HCT116 (cell line): ENCODE measurements around the gene HOMER3. TPM values are rescaled to one million over a fixed set of nuclear protein-coding genes. Genes with fewer than 3 reads are reported as not detected.

Experiments used
- ATAC-seq: fragments of 200-7000 bp; cut with Tn5 transposase; 2 replicates; pipeline ENCODE4 v1.9.1; 2020; ENCODE audit warnings: mild to moderate bottlenecking, moderate library complexity
- BruUV-seq: library from RNA; stranded (reverse); fragments of 400-500 nt; replicated peaks from 2 replicates; lab custom pipeline; 2021; lab: Mats Ljungman, UMichigan
- CTCF ChIA-PET: fragments of 300-600 bp; sonication (Branson Sonifier 250); formaldehyde crosslinking; loops from one replicate; lab custom pipeline; 2021; ENCODE audit warnings: antibody characterized with exemption; lab: Charles Lee
- POLR2A ChIA-PET: fragments of 300-600, 350-600 bp; sonication (Branson Sonifier 250); formaldehyde crosslinking; loops from one replicate; lab custom pipeline; 2021; ENCODE audit warnings: antibody characterized with exemption; lab: Charles Lee
- RAD21 ChIA-PET, 2 experiments: fragments of 300-600 bp; sonication (Branson Sonifier 250); formaldehyde crosslinking; loops; one replicate each; lab custom pipeline; 2023; ENCODE audit warnings: low total read pairs in 2 of 2; ENCODE audit not compliant: uncharacterized antibody in 2 of 2, unreplicated experiment in 2 of 2, low non-redundant PET in 1 of 2; lab: Charles Lee
- DNase-seq: peaks from one replicate; pipeline ENCODE4 v3.0.0-alpha.2; 2010; ENCODE audit warnings: low read depth, low spot score
- H2AFZ ChIP-seq: fragments of 200-600 bp; shearing (Covaris generic), sonication (generic); 2 replicates; pipeline ENCODE4 v1.6.1; 2017; ENCODE audit warnings: low read depth, mixed run types, mixed read lengths, antibody characterized with exemption, low read length; ENCODE audit not compliant: poor library complexity, severe bottlenecking
- H3K27ac ChIP-seq: 2 replicates; pipeline ENCODE4 v1.5.1; 2012; ENCODE audit warnings: low read depth, low read length
- H3K27me3 ChIP-seq: fragments of 200-600 bp; sonication (generic); 2 replicates; pipeline ENCODE4 v1.6.1; 2016; ENCODE audit warnings: mixed run types, low read length, mixed read lengths; ENCODE audit not compliant: insufficient read depth
- H3K36me3 ChIP-seq, 2 experiments: fragments of 200-500 bp in 1 of 2; fragments of 200-600 bp in 1 of 2; sonication (Bioruptor generic) in 1 of 2; sonication (generic) in 1 of 2; 2 replicates each; pipeline versions ENCODE4 v1.5.1 to v1.6.1; 2014 to 2016; ENCODE audit warnings: low read length in 2 of 2, inconsistent platforms in 1 of 2, mixed read lengths in 1 of 2, mixed run types in 1 of 2; ENCODE audit not compliant: insufficient read depth in 2 of 2, control insufficient read depth in 1 of 2
- H3K4me1 ChIP-seq, 2 experiments: fragments of 200-600 bp in 1 of 2; sonication (generic) in 1 of 2; 2 replicates each; pipeline versions ENCODE4 v1.5.1 to v1.6.1; 2012 to 2017; ENCODE audit warnings: low read length in 2 of 2, inconsistent platforms in 1 of 2, mild to moderate bottlenecking in 1 of 2, mixed read lengths in 1 of 2, mixed run types in 1 of 2, moderate library complexity in 1 of 2; ENCODE audit not compliant: insufficient read depth in 2 of 2, control insufficient read depth in 1 of 2
- H3K4me2 ChIP-seq: fragments of 200-600 bp; sonication (generic); 2 replicates; pipeline ENCODE4 v1.6.1; 2017; ENCODE audit warnings: mixed run types, low read length, mixed read lengths
- H3K4me3 ChIP-seq, 2 experiments: fragments of 200-600 bp in 1 of 2; sonication (generic) in 1 of 2; replicated peaks in 1 of 2; 2 replicates each; pipeline ENCODE4 v1.5.1; 2011 to 2016; ENCODE audit warnings: low read length in 2 of 2, control low read depth in 1 of 2, low read depth in 1 of 2, mild to moderate bottlenecking in 1 of 2, mixed read lengths in 1 of 2, mixed run types in 1 of 2
- H3K79me2 ChIP-seq: fragments of 200-600 bp; sonication (generic); 2 replicates; pipeline ENCODE4 v1.6.1; 2017; ENCODE audit warnings: mild to moderate bottlenecking, mixed run types, low read length, moderate library complexity, mixed read lengths; ENCODE audit not compliant: insufficient read depth
- H3K9ac ChIP-seq: fragments of 200-600 bp; sonication (generic); 2 replicates; pipeline ENCODE4 v1.6.1; 2016; ENCODE audit warnings: low read length, mixed read lengths
- H3K9me2 ChIP-seq: fragments of 200-600 bp; sonication (generic), shearing (Covaris generic); 2 replicates; pipeline ENCODE4 v1.6.1; 2017; ENCODE audit warnings: mixed run types, mild to moderate bottlenecking, moderate library complexity; ENCODE audit not compliant: insufficient read depth
- H3K9me3 ChIP-seq, 2 experiments: fragments of 200-500 bp in 1 of 2; fragments of 200-600 bp in 1 of 2; sonication (Bioruptor generic) in 1 of 2; sonication (generic) in 1 of 2; 2 replicates each; pipeline ENCODE4 v1.6.1; 2014 to 2017; ENCODE audit warnings: low read length in 2 of 2, mixed read lengths in 2 of 2, inconsistent platforms in 1 of 2, low read depth in 1 of 2, mild to moderate bottlenecking in 1 of 2, mixed run types in 1 of 2, moderate library complexity in 1 of 2; ENCODE audit not compliant: control insufficient read depth in 1 of 2, insufficient read depth in 1 of 2
- H4K20me1 ChIP-seq: fragments of 200-600 bp; sonication (generic), shearing (Covaris generic); 2 replicates; pipeline ENCODE4 v1.6.1; 2017; ENCODE audit warnings: mixed run types, mild to moderate bottlenecking, moderate library complexity; ENCODE audit not compliant: insufficient read depth
- ELF1 ChIP-seq: IDR thresholded peaks from 2 replicates; pipeline ENCODE4 v1.6.1; 2012; ENCODE audit warnings: low read depth, borderline replicate concordance
- EZH2 ChIP-seq: fragments of 200-600 bp; sonication (generic); IDR thresholded peaks from 2 replicates; pipeline ENCODE4 v1.6.1; 2017; ENCODE audit warnings: antibody characterized with exemption, mixed run types
- EZH2phosphoT487 ChIP-seq: fragments of 200-600 bp; IDR thresholded peaks from 2 replicates; pipeline ENCODE4 v1.6.1; 2018; ENCODE audit warnings: antibody characterized with exemption, borderline replicate concordance
- JUND ChIP-seq: IDR thresholded peaks from 2 replicates; pipeline ENCODE4 v1.6.1; 2012
- POLR2A ChIP-seq: IDR thresholded peaks from 2 replicates; pipeline ENCODE4 v1.7.0; 2011; ENCODE audit warnings: borderline replicate concordance; ENCODE audit not compliant: insufficient read depth, insufficient read length; ENCODE audit errors: extremely low read depth
- SIN3A ChIP-seq: IDR thresholded peaks from 2 replicates; pipeline ENCODE4 v1.6.1; 2012; ENCODE audit warnings: low read depth
- SP1 ChIP-seq: IDR thresholded peaks from 2 replicates; pipeline ENCODE4 v1.6.1; 2012; ENCODE audit warnings: low read depth
- TCF7L2 ChIP-seq: IDR thresholded peaks from 2 replicates; pipeline ENCODE4 v1.7.0; 2011; ENCODE audit warnings: borderline replicate concordance, inconsistent platforms; ENCODE audit not compliant: insufficient read depth, insufficient read length; ENCODE audit errors: extremely low read depth
- YY1 ChIP-seq: IDR thresholded peaks from 2 replicates; pipeline ENCODE4 v1.6.1; 2011; ENCODE audit warnings: low read length, low read depth, moderate library complexity, mild to moderate bottlenecking; ENCODE audit not compliant: insufficient replicate concordance; ENCODE audit errors: extremely low read depth
- ZNF274 ChIP-seq: fragments of 200-500 bp; sonication (Bioruptor generic); IDR thresholded peaks from 2 replicates; pipeline ENCODE4 v1.6.1; 2014; ENCODE audit warnings: mild to moderate bottlenecking, low read depth, low read length, inconsistent platforms
- intact Hi-C: fragments of 100-400 bp; cut with micrococcal nuclease; formaldehyde crosslinking; loops from 2 replicates; pipeline ENCODE4 v1.10.0; 2022
- total RNA-seq: library from RNA; stranded (reverse); gene quantifications from one replicate; pipeline ENCODE4 v1.2.1, GENCODE V29; 2021; ENCODE audit not compliant: unreplicated experiment
- TF ChIP-seq, protein P1 (sequence below): IDR thresholded peaks from 2 replicates; pipeline ENCODE4 v1.6.1; 2012; ENCODE audit warnings: low read depth
- TF ChIP-seq, protein P2 (sequence below): IDR thresholded peaks from 2 replicates; pipeline ENCODE4 v1.6.1; 2012

The HOMER3 gene
- total RNA-seq, 1 experiment from 2014 or later: 45.2 TPM

DNA sequence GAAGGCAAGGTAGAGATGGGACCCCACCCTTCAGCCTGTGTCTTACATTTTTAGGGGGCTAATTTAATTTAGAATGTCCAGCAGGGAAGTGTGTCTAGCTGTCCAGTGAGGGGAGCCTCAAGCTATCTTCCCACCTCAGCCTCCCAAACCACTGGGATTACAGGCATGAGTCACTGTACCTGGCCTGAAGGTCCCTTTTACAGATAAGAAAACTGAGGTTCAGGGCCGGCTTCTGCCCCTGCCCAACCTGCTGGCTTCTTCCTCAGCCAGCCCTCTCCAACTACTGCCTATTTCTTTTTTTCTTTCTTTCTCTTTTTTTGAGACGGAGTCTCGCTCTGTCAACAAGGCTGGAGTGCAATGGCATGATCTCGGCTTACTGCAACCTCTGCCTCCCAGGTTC lies 19.4 kb upstream of the HOMER3 start:
- Histone ChIP-seq H3K9ac (no peak overlapping the region), H2AFZ (no peak overlapping the region), H3K4me1 (no peaks in the 10 kb centered on the region), H3K27ac (no peak overlapping the region), H3K36me3 (no peaks in the 10 kb centered on the region), H4K20me1 (no peaks in the 10 kb centered on the region), H3K4me3 (no peak overlapping the region), H3K9me3 (no peaks in the 10 kb centered on the region), H3K27me3 (no peaks in the 10 kb centered on the region), H3K79me2 (no peaks in the 10 kb centered on the region), H3K4me2 (no peak overlapping the region), H3K9me2 (no peaks in the 10 kb centered on the region)
- intact Hi-C loops: no loop called here
- CTCF ChIA-PET: no interaction called here
- TF ChIP-seq SP1: no peak
- TF ChIP-seq ZNF274: no peak
- no peak for TF ChIP-seq TCF7L2
- no peak for TF ChIP-seq EZH2
- no peak for TF ChIP-seq ELF1
- no peak for TF ChIP-seq SIN3A
- TF ChIP-seq POLR2A: no peak
- TF ChIP-seq JUND: no peak
- no peak for TF ChIP-seq EZH2phosphoT487
- TF ChIP-seq YY1: no peak
- no TSS peak for BruUV-seq
- POLR2A ChIA-PET: no interaction called here
- RAD21 ChIA-PET: no interaction called here
- ATAC-seq (no peak), DNase-seq (no peak)

DNA sequence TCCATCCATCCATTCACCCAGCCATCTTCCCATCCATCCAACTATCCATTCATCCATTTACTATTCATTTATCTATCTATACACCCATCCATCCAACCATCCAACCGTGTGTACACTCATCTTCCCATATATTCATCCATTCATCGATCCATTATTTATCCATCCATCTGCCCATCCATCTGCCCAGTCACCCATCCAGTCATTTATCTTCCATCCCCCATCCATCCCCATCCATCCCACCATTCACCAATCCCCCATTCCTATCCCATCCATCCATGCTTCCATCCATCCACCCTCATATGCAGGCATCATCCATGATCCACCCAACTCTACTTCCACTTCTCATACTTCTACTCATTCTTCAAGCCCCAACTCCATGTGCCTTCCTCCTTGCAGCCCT lies 14.0 kb upstream of the HOMER3 start:
- Histone ChIP-seq H3K9me3 (no peaks in the 10 kb centered on the region), H3K4me3 (no peak overlapping the region), H3K27ac (no peak overlapping the region), H3K9ac (no peak overlapping the region), H3K27me3 (no peaks in the 10 kb centered on the region), H4K20me1 (no peaks in the 10 kb centered on the region), H3K9me2 (no peaks in the 10 kb centered on the region), H3K79me2 (no peaks in the 10 kb centered on the region), H3K36me3 (no peaks in the 10 kb centered on the region), H3K4me2 (no peak overlapping the region), H3K4me1 (peaks cover 0 to 5% of the 10 kb centered on the region in 2 experiments; a peak in 1 of 4 replicates), H2AFZ (no peak overlapping the region)
- CTCF ChIA-PET: no interaction called here
- POLR2A ChIA-PET: no interaction called here
- ATAC-seq (no peak), DNase-seq (no peak)
- TF ChIP-seq, protein P1, sequence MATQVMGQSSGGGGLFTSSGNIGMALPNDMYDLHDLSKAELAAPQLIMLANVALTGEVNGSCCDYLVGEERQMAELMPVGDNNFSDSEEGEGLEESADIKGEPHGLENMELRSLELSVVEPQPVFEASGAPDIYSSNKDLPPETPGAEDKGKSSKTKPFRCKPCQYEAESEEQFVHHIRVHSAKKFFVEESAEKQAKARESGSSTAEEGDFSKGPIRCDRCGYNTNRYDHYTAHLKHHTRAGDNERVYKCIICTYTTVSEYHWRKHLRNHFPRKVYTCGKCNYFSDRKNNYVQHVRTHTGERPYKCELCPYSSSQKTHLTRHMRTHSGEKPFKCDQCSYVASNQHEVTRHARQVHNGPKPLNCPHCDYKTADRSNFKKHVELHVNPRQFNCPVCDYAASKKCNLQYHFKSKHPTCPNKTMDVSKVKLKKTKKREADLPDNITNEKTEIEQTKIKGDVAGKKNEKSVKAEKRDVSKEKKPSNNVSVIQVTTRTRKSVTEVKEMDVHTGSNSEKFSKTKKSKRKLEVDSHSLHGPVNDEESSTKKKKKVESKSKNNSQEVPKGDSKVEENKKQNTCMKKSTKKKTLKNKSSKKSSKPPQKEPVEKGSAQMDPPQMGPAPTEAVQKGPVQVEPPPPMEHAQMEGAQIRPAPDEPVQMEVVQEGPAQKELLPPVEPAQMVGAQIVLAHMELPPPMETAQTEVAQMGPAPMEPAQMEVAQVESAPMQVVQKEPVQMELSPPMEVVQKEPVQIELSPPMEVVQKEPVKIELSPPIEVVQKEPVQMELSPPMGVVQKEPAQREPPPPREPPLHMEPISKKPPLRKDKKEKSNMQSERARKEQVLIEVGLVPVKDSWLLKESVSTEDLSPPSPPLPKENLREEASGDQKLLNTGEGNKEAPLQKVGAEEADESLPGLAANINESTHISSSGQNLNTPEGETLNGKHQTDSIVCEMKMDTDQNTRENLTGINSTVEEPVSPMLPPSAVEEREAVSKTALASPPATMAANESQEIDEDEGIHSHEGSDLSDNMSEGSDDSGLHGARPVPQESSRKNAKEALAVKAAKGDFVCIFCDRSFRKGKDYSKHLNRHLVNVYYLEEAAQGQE: no peak
- no peak for TF ChIP-seq YY1
- TF ChIP-seq, protein P2, sequence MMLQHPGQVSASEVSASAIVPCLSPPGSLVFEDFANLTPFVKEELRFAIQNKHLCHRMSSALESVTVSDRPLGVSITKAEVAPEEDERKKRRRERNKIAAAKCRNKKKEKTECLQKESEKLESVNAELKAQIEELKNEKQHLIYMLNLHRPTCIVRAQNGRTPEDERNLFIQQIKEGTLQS: no peak
- intact Hi-C loops: no loop called here
- no TSS peak for BruUV-seq
- RAD21 ChIA-PET: no interaction called here
